Activated gamma-delta T cell treated with anti-CD3 and anti-CD28 coated beads, Interleukin-2, amount 50 U/mL, for 16 hours (primary cell): Measurements from ENCODE around the gene FRMD8.
"Not testable (repeated sequence)": the region's sequence is repeated elsewhere in the genome, so short reads cannot be mapped to it uniquely, and the experiment has no call there.

Source experiments
- DNase-seq: peaks from one replicate; pipeline ENCODE4 v3.0.0-alpha.2; 2020; ENCODE audit warnings: low read depth

FRMD8 gene

GRCh38 chr11:65436412-65437032 lies 50.1 kb downstream of the FRMD8 start:
- DNase-seq: no peak

- no peak for DNase-seq
These were observed 51.2 kb downstream of the FRMD8 start for GRCh38 chr11:65437436-65438227.

GRCh38 chr11:65438257-65439151 lies 52.1 kb downstream of the FRMD8 start:
- DNase-seq: no peak

DNA sequence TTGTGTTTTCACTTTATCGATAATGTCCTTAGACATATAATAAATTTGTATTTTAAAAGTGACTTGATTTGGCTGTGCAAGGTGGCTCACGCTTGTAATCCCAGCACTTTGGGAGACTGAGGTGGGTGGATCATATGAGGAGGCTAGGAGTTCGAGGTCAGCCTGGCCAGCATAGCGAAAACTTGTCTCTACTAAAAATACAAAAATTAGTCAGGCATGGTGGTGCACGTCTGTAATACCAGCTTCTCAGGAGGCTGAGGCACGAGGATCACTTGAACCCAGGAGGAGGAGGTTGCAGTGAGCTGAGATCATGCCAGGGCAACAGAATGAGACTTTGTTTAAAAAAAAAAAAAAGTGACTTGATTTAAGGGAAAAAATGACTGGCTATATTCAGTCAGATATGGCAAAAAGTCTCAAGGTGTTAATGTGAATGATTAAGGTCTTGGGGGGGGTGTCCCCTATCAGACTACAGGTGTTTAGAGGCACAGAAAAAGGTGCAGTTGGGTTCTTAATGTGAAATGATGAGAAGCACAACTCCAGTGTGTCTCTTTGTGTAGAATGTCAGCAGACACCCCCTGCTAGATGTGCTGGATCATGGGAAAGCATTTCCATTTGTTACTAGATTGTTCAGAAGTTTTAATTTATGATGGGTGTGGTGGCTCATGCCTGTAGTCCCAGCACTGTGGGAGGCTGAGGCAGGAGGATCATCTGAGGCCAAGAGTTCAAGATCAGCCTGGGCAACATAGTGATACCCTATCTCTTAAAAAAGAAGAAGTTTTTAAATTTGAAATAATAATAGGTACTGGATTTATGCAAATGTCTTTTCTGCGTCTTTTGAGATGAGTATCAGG lies 53.1 kb downstream of the FRMD8 start:
- no peak for DNase-seq

- DNase-seq: no peak
These were observed 54.5 kb downstream of the FRMD8 start for GRCh38 chr11:65440831-65441499.

DNA sequence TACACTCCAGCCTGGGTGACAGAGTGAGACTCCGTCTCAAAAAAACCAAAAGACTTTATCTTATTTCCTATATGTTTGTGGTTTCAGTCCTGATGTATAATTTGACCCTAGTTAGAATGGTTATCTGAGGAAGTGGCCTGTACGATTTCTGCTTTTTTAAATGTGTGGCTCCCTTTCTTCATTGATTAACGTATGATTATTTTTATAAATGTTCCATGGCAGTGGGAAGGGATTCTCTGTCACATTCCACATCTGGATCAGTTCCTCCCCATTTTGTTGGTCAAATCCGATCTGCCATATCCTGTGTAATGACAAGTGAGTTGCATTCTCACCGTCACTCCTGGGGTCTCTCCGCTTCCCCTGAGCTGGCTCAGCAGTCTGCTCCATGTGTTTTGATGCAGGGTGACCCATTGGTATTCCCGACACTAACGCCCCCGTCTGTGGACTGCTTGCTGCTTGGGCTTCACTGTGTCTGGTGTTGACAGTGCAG lies 56.5 kb downstream of the FRMD8 start:
- no peak for DNase-seq

GRCh38 chr11:65444314-65445051 lies 58.0 kb downstream of the FRMD8 start:
- DNase-seq: no peak

DNA sequence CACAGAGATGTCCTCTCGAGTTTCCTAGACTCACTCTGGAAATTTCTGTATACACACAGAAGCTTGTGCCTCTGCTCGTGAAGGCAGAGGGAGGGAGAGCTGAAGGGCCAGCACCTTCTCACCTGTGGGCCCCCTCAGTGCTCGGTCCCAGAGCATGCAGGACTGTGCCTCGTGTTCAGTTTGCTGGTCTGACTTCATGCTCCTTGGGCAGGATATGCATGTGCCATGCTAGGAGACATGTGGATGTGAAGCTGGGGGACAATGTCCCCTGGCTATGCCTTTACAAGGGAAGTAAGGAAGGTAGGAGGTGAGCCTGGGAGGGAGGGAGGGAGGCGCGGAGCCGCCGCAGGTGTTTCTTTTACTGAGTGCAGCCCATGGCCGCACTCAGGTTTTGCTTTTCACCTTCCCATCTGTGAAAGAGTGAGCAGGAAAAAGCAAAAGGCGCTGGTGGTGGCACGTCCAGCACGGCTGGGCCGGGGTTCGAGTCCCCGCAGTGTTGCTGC lies 58.7 kb downstream of the FRMD8 start:
- no peak for DNase-seq

DNA sequence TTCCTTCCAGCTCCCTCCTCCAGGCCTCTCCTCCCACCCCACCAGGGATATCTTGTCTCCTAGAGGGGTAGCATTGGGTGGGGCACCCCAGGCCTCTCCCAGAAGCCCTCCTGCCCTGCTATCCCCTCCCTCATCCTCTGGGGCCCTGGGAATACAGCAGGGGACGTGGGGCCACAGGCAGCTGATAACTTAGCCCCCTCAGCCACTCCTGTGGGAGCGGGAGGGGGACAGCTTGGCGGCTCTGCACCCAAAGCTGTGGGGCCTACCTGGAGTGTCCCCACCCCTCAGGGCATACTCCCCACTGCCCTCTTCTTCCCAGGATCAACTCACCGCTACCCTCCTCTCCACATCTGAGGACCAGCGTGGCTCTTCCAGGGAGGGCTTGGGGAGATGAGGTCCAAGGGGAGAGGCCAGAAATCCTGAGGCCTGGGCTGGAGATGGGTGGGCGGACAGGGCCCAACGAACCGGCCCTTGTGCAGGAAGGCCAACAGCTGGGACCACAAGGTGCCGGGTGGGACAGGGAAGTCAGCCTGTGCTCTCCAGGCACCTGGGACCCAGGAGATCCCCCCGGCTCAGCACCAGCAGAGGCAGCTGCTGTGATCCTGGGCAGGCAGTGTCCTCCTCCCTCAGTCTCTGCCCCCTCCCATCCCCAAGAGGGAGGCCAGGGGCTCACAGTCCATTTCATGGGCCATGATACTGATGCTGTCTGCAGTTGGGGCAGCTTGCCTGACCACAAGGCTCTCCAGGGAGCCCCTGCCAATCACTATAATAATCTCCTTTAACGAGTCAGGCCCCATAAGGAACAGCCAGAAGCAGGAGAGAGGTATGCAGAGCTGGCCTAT lies 59.4 kb downstream of the FRMD8 start:
- DNase-seq: no peak

DNA sequence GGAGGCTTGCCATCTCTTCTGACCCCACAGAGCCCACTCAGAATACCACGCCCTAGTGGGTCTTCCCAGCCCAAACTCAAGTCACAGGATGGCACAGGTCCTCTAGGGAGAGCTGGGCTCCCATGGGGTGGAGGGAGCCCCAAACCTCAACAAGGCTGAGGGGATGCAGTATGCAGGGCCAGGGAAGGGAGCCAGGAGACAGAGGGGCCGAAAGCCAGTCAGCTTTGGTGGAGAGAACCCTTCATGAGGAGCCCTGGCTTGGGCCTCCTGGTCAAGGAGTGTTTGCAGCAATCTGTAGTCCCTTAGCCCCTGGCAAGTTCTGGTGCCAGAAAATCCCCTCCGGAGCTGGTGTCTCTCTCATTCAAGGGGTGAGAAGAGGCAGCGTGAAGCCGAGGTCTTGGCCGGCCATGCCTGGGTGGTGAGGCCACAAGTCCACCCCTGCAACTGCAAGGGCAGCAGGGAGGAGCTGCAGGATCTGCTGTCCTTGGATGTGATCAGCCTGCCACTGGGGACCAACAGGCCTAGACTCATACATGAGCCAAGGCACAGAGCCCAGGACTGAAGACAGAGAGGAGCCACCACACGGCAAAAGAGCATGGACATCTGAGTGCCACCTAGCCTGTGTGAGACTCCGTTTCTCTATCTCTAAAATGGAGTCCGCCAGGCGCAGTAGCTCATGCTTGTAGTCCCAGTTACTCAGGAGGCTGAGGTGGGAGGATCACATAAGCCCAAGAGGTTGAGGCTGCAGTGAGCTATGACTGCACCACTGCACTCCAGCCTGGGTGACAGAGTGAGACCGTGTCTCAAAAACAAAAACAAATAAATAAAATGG lies 60.2 kb downstream of the FRMD8 start:
- no peak for DNase-seq

DNA sequence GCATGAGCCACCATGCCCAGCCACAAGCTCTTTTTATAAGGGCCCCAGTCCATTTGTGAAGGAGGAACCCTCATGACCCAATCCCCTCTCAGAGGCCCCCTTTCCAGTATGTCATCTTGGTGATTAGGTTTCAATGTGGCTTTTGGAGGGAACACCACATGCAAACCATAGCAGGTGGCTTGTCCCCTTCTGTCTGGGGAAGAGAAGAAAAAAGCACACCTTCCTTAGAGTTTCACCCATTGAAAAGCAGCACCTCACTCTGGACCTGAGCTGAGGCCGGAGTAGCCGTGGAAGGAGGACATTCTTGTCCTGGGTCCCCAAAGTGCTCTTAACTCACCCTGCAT lies 61.6 kb downstream of the FRMD8 start:
- no peak for DNase-seq

DNA sequence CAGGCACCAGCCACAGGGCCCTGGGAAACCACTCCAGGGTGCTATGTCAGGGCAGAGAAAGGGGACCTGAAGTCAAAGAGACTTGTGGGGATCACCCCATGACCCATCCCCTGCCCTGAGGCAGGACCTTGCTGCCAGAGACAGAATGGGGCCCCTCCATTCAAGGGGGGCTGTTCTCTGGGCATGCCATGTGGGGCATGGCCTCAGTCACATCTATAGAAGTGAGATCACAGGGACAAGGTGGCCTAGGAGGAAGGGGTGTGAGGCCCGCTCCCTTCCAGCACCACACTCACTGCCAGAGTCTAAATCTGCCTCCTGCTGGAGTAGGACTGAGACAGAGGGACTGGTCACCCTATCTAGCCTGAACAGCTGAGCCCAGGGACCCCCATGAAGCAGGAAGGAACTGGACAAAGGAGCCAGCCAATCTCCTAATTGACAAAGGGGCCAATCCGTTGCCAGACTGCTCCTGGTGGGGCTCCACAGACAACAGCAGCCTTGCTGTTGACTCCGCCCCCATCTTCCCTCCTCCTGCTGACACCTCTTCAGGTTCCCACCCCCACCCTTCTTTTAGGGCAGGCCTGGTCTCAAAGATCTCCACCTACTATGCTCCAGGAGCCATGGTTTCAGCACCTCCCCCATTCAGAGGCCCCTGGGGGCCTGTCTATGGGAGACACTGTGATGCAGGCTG lies 62.1 kb downstream of the FRMD8 start:
- DNase-seq: no peak

DNA sequence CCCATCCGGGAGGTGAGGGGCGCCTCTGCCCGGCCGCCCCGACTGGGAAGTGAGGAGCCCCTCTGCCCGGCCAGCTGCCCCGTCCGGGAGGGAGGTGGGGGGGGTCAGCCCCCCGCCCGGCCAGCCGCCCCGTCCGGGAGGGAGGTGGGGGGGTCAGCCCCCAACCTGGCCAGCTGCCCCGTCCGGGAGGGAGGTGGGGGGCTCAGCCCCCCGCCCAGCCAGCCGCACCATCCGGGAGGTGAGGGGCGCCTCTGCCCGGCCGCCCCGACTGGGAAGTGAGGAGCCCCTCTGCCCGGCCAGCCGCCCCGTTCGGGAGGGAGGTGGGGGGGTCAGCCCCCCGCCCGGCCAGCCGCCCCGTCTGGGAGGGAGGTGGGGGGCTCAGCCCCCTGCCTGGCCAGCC lies 64.9 kb downstream of the FRMD8 start:
- not testable (repeated sequence) for DNase-seq

DNA sequence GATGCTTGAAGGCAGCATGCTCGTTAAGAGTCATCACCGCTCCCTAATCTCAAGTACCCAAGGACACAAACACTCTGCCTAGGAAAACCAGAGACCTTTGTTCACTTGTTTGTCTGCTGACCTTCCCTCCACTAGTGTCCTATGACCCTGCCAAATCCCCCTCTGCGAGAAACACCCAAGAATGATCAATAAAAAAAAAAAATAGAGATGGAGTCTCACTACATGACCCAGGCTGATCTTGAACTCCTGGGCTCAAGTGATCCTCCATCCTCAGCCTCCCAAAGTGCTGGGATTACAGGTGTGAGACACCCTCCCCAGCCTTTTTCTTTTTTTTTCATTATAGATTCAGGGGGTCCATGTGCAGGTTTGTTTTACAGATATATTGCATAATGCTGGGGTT lies 65.8 kb downstream of the FRMD8 start:
- not testable (repeated sequence) for DNase-seq

- no peak for DNase-seq
These were observed 66.5 kb downstream of the FRMD8 start for GRCh38 chr11:65452806-65453490.

- no peak for DNase-seq
These were observed 67.9 kb downstream of the FRMD8 start for GRCh38 chr11:65454311-65454695.
